Measurements from ENCODE around the gene DNAJC22. TPM values are rescaled to one million over a fixed set of nuclear protein-coding genes. Genes with fewer than 3 reads are reported as not detected.
"Not testable (repeated sequence)": the region's sequence is repeated elsewhere in the genome, so short reads cannot be mapped to it uniquely, and the experiment has no call there.

Gene DNAJC22
- polyA plus RNA-seq, 3 donors, result not detected

DNA sequence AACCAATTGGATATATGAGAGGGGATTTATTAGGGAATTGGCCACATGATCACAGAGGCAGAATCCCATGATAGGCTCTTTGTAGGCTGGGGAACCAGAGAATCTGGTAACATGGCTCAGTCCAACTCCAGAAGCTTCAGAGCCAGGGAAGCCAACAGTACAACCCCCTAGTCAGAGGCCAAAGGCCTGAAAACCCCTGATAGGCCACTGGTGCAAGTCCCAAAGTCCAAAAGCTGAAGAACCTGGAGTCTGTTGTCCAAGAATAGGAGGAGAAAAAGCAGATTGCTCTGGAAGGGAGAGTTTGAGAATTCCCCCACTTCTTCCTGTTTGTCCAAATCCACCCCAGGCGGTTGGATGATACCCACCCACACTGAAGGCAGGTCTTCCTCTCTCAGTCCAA lies 31.9 kb upstream of the DNAJC22 start:
- Histone ChIP-seq H3K9ac (ENCODE audit: insufficient read depth, low read length, poor library complexity, severe bottlenecking) (no peak overlapping the region), H3K4me2 (replicated peaks; ENCODE audit: extremely low read depth, low read length, poor library complexity, severe bottlenecking) (no peak overlapping the region), H4K20me1 (ENCODE audit: insufficient read depth, low read length) (no peaks in the 10 kb centered on the region), H3K9me3 (replicated peaks in 1 of 2; ENCODE audit: control insufficient read depth in 1 of 2, insufficient read depth in 1 of 2, low read length in 2 of 2) (no peaks in the 10 kb centered on the region), H2AFZ (ENCODE audit: insufficient read depth, low read depth, low read length, poor library complexity, severe bottlenecking) (no peak overlapping the region), H3K79me2 (ENCODE audit: insufficient read depth, low read length) (no peaks in the 10 kb centered on the region), H3K36me3 (replicated peaks in 1 of 2; ENCODE audit: control insufficient read depth in 1 of 2, insufficient read depth in 2 of 2, low read length in 2 of 2) (no peaks in the 10 kb centered on the region), H3K27me3 (ENCODE audit: control insufficient read depth in 2 of 2, insufficient read depth in 2 of 2, low read length in 2 of 2) (peaks cover 0 to under 1% of the 10 kb centered on the region in 2 donors), H3K27ac (ENCODE audit: low read depth in 1 of 2, low read length in 2 of 2) (no peak overlapping the region), H3K4me1 (ENCODE audit: control insufficient read depth in 1 of 2, insufficient read depth in 2 of 2, low read length in 2 of 2) (no peaks in the 10 kb centered on the region), H3K4me3 (replicated peaks in 1 of 3; ENCODE audit: low read depth in 2 of 3, low read length in 3 of 3) (no peak overlapping the region)
- Mint-ChIP-seq H3K27ac (no peak overlapping the region), H3K9me3 (peaks cover 0 to 2% (median 0%) of the 10 kb centered on the region in 7 donors), H3K4me3 (no peak overlapping the region), H3K36me3 (no peaks in the 10 kb centered on the region), H3K27me3 (ENCODE audit: low read depth in 3 of 3) (peaks cover 6 to 17% (median 15%) of the 10 kb centered on the region in 3 donors), H3K4me1 (no peaks in the 10 kb centered on the region)
- WGBS (ENCODE audit: insufficient coverage), result no CpG with 5 or more reads among the region's 1 CpG
- intact Hi-C loops (cut with micrococcal nuclease), result no loop called here
- no peak for TF ChIP-seq CTCF (IDR thresholded peaks at IDR 0.05)
- DNase-seq, result no peak

GRCh38 chr12:49317118-49317517 lies 29.6 kb upstream of the DNAJC22 start:
- H3K27me3 Mint-ChIP-seq (ENCODE audit: low read depth in 3 of 3), result peaks cover 6 to 15% (median 13%) of the 10 kb centered on the region in 3 donors
- H2AFZ ChIP-seq (ENCODE audit: insufficient read depth, low read depth, low read length, poor library complexity, severe bottlenecking); H3K36me3 Mint-ChIP-seq; intact Hi-C loops (cut with micrococcal nuclease); H3K4me3 Mint-ChIP-seq; H3K27me3 ChIP-seq (ENCODE audit: control insufficient read depth in 2 of 2, insufficient read depth in 2 of 2, low read length in 2 of 2); H3K4me2 ChIP-seq (replicated peaks; ENCODE audit: extremely low read depth, low read length, poor library complexity, severe bottlenecking); H3K4me1 Mint-ChIP-seq; H3K27ac Mint-ChIP-seq; H3K9me3 ChIP-seq (replicated peaks in 1 of 2; ENCODE audit: control insufficient read depth in 1 of 2, insufficient read depth in 1 of 2, low read length in 2 of 2); H3K79me2 ChIP-seq (ENCODE audit: insufficient read depth, low read length); DNase-seq; H3K9ac ChIP-seq (ENCODE audit: insufficient read depth, low read length, poor library complexity, severe bottlenecking); H3K27ac ChIP-seq (ENCODE audit: low read depth in 1 of 2, low read length in 2 of 2); H3K4me1 ChIP-seq (ENCODE audit: control insufficient read depth in 1 of 2, insufficient read depth in 2 of 2, low read length in 2 of 2); H3K36me3 ChIP-seq (replicated peaks in 1 of 2; ENCODE audit: control insufficient read depth in 1 of 2, insufficient read depth in 2 of 2, low read length in 2 of 2); H3K9me3 Mint-ChIP-seq; H4K20me1 ChIP-seq (ENCODE audit: insufficient read depth, low read length); H3K4me3 ChIP-seq (replicated peaks in 1 of 3; ENCODE audit: low read depth in 2 of 3, low read length in 3 of 3): not testable (repeated sequence)
- WGBS (ENCODE audit: insufficient coverage), result 100% methylated on average over 4 of the region's 10 CpGs

DNA sequence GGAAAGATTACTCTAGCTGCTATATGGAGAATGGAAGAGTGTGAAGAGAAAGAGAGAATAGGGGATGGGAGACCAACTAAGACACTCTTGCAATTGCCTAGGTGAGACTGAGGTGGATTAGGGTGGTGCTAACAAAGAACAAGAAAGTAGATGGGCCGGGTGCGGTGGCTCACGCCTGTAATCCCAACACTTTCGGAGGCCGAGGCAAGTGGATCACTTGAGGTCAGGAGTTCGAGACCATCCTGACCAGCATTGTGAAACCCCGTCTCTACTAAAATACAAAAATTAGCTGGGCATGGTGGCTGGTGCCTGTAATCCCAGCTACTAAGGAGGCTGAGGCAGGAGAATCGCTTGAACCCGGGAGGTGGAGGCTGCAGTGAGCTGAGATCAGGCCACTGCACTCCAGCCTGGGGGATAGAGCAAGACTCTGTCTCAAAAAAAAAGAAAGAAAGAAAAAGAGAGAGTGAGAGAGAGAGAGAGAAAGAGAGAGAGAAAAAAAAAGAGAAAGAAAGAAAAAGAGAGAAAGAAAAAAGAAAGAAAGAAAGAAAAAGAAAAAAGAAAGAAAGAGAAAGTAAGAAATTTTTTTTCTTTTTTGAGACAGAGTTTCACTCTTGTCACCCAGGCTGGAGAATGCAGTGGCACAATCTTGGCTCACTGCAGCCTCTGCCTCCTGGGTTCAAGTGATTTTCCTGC lies 26.1 kb upstream of the DNAJC22 start:
- H3K9ac ChIP-seq (ENCODE audit: insufficient read depth, low read length, poor library complexity, severe bottlenecking); H3K9me3 Mint-ChIP-seq; H3K27me3 ChIP-seq (ENCODE audit: control insufficient read depth in 2 of 2, insufficient read depth in 2 of 2, low read length in 2 of 2); H3K4me3 ChIP-seq (replicated peaks in 1 of 3; ENCODE audit: low read depth in 2 of 3, low read length in 3 of 3); DNase-seq; intact Hi-C loops (cut with micrococcal nuclease); H3K4me2 ChIP-seq (replicated peaks; ENCODE audit: extremely low read depth, low read length, poor library complexity, severe bottlenecking); H3K36me3 ChIP-seq (replicated peaks in 1 of 2; ENCODE audit: control insufficient read depth in 1 of 2, insufficient read depth in 2 of 2, low read length in 2 of 2); H3K9me3 ChIP-seq (replicated peaks in 1 of 2; ENCODE audit: control insufficient read depth in 1 of 2, insufficient read depth in 1 of 2, low read length in 2 of 2); H3K36me3 Mint-ChIP-seq; H2AFZ ChIP-seq (ENCODE audit: insufficient read depth, low read depth, low read length, poor library complexity, severe bottlenecking); H3K27ac ChIP-seq (ENCODE audit: low read depth in 1 of 2, low read length in 2 of 2); H4K20me1 ChIP-seq (ENCODE audit: insufficient read depth, low read length): not testable (repeated sequence)
- H3K4me3 Mint-ChIP-seq, result peak overlapping the region in 1 of 2 donors; percentile 37
- peak overlapping the region in 1 of 7 donors; percentile 64 for H3K27ac Mint-ChIP-seq
- WGBS (ENCODE audit: insufficient coverage), result 96% methylated on average over 8 of the region's 9 CpGs
- Histone ChIP-seq H3K79me2 (ENCODE audit: insufficient read depth, low read length) (peaks cover 19% of the 10 kb centered on the region), H3K4me1 (ENCODE audit: control insufficient read depth in 1 of 2, insufficient read depth in 2 of 2, low read length in 2 of 2) (peaks cover 17 to 21% of the 10 kb centered on the region in 2 donors)
- H3K27me3 Mint-ChIP-seq (ENCODE audit: low read depth in 3 of 3), result peaks cover 7 to 11% (median 8%) of the 10 kb centered on the region in 3 donors
- H3K4me1 Mint-ChIP-seq, result peaks cover 21% of the 10 kb centered on the region

Data from CD14-positive monocyte (primary cell).